Sciatic nerve (tissue), 2 donors: ENCODE results near the gene RAPGEF2. TPM values are rescaled to one million over a fixed set of nuclear protein-coding genes. Genes with fewer than 3 reads are reported as not detected.
A peak's percentile ranks its signal among the peaks of the same experiment; 100 is the strongest.

Experiments used
- ATAC-seq: fragments of 200-7000 bp; cut with Tn5 transposase; one replicate; pipeline ENCODE4 v1.9.1; 2020; ENCODE audit warnings: mild to moderate bottlenecking, moderate library complexity
- DNase-seq: peaks from one replicate; pipeline ENCODE4 v3.0.0-alpha.2; 2020; ENCODE audit warnings: low spot score
- intact Hi-C: fragments of 100-400 bp; cut with DNase I; formaldehyde crosslinking; loops from one replicate; pipeline ENCODE4 v1.14.2; 2022
- total RNA-seq: library from RNA; stranded (reverse); fragmentation: NEBNext Ultra II Directional; extraction: Animal tissue kit (Norgen Biotek cat#: 25700); gene quantifications from one replicate; pipeline ENCODE4 v1.2.1, GENCODE V29; 2021
- donor health status: DM: no; HTN: no; CAD: no.
- donor health status: DM: no; HTN: no; CAD: no.

RAPGEF2 gene
- total RNA-seq, 1 donor from 2014 or later: 74.0 TPM

- ATAC-seq (no peak), DNase-seq (no peak)
- intact Hi-C loops: no loop called here
These were observed 114.0 kb downstream of the RAPGEF2 start for GRCh38 chr4:159216834-159217233.

GRCh38 chr4:159219862-159220261, 117.0 kb downstream of the RAPGEF2 start:
- DNase-seq: no peak
- intact Hi-C loops: no loop called here
- no peak for ATAC-seq

GRCh38 chr4:159220353-159220752, 117.5 kb downstream of the RAPGEF2 start:
- intact Hi-C loops: no loop called here
- ATAC-seq: no peak
- DNase-seq: no peak

GRCh38 chr4:159221280-159221679, 118.4 kb downstream of the RAPGEF2 start:
- no peak for ATAC-seq
- DNase-seq: no peak
- intact Hi-C loops: no loop called here

GRCh38 chr4:159222043-159222552, 119.2 kb downstream of the RAPGEF2 start:
- ATAC-seq: no peak
- no peak for DNase-seq
- intact Hi-C loops: no loop called here

- no peak for DNase-seq
- intact Hi-C loops: no loop called here
- ATAC-seq: no peak
These were observed 121.5 kb downstream of the RAPGEF2 start for GRCh38 chr4:159224408-159224807.

GRCh38 chr4:159227378-159227777, 124.5 kb downstream of the RAPGEF2 start:
- peak; percentile 48 for ATAC-seq
- intact Hi-C loops: no loop called here
- no peak for DNase-seq

GRCh38 chr4:159227984-159228383, 125.1 kb downstream of the RAPGEF2 start:
- intact Hi-C loops: no loop called here
- ATAC-seq (peak; percentile 94), DNase-seq (peak; percentile 70)

GRCh38 chr4:159229164-159229563, 126.3 kb downstream of the RAPGEF2 start:
- intact Hi-C loops: no loop called here
- ATAC-seq: peak; percentile 55
- DNase-seq: no peak

GRCh38 chr4:159232465-159233106, 129.7 kb downstream of the RAPGEF2 start:
- intact Hi-C loops: no loop called here
- ATAC-seq: no peak

GRCh38 chr4:159235779-159236368, 133.0 kb downstream of the RAPGEF2 start:
- peak; percentile 65 for ATAC-seq
- intact Hi-C loops: no loop called here
- DNase-seq: no peak

More at GRCh38 chr4:159232465-159233106, 129.7 kb downstream of the RAPGEF2 start:
- DNase-seq: no peak

GRCh38 chr4:159237975-159238374, 135.1 kb downstream of the RAPGEF2 start:
- ATAC-seq: no peak
- intact Hi-C loops: no loop called here
- no peak for DNase-seq

GRCh38 chr4:159238631-159239030, 135.8 kb downstream of the RAPGEF2 start:
- no peak for DNase-seq
- intact Hi-C loops: no loop called here
- ATAC-seq: no peak

GRCh38 chr4:159239629-159240028, 136.8 kb downstream of the RAPGEF2 start:
- ATAC-seq (no peak), DNase-seq (no peak)
- intact Hi-C loops: no loop called here

GRCh38 chr4:159240046-159240445, 137.2 kb downstream of the RAPGEF2 start:
- intact Hi-C loops: no loop called here
- no peak for ATAC-seq

GRCh38 chr4:159240687-159241086, 137.8 kb downstream of the RAPGEF2 start:
- peak; percentile 57 for ATAC-seq
- intact Hi-C loops: no loop called here
- no peak for DNase-seq

More at GRCh38 chr4:159240046-159240445, 137.2 kb downstream of the RAPGEF2 start:
- DNase-seq: no peak

- ATAC-seq (peak; percentile 51), DNase-seq (no peak)
- intact Hi-C loops: no loop called here
These were observed 139.5 kb downstream of the RAPGEF2 start for GRCh38 chr4:159242427-159242826.

- intact Hi-C loops: no loop called here
- ATAC-seq: peak; percentile 96
- DNase-seq: no peak
These were observed 145.7 kb downstream of the RAPGEF2 start for GRCh38 chr4:159248384-159249178.

GRCh38 chr4:159250751-159251325, 148.0 kb downstream of the RAPGEF2 start:
- ATAC-seq (no peak), DNase-seq (no peak)
- intact Hi-C loops: no loop called here
